SK-N-SH (cell line): ENCODE data around the gene ERVH48-1.

Source experiments
- CTCF ChIP-seq: fragments of 200-600 bp; sonication (generic); IDR thresholded peaks from 2 replicates; pipeline ENCODE4 v1.6.1; 2017; ENCODE audit warnings: antibody characterized with exemption, mild to moderate bottlenecking, moderate library complexity
- IRF3 ChIP-seq: fragments of 150-350 bp; IDR thresholded peaks from 2 replicates; pipeline ENCODE4 v1.6.1; 2016; ENCODE audit warnings: mild to moderate bottlenecking, low read depth, low read length
- JUND ChIP-seq: IDR thresholded peaks from 2 replicates; pipeline ENCODE4 v1.4.0; 2012
- MAX ChIP-seq: IDR thresholded peaks from 2 replicates; pipeline ENCODE4 v1.4.0; 2012; ENCODE audit warnings: low read depth
- MXI1 ChIP-seq: IDR thresholded peaks from 2 replicates; pipeline ENCODE4 v1.6.1; 2012; ENCODE audit warnings: mild to moderate bottlenecking, low read depth, low read length, improper control_type of control experiment

- no peak for TF ChIP-seq MXI1
- TF ChIP-seq CTCF = no peak
- no peak for TF ChIP-seq JUND
- TF ChIP-seq IRF3 = no peak
- TF ChIP-seq MAX = no peak
Measured at GRCh38 chr21:42941696-42942085, 16.3 kb upstream of the ERVH48-1 start.
